ENCODE measurements around the gene BBS9. TPM values are rescaled to one million over a fixed set of nuclear protein-coding genes. Genes with fewer than 3 reads are reported as not detected.

Gene BBS9
- polyA plus RNA-seq, 1 donor from 2014 or later = 9.8 TPM

DNA sequence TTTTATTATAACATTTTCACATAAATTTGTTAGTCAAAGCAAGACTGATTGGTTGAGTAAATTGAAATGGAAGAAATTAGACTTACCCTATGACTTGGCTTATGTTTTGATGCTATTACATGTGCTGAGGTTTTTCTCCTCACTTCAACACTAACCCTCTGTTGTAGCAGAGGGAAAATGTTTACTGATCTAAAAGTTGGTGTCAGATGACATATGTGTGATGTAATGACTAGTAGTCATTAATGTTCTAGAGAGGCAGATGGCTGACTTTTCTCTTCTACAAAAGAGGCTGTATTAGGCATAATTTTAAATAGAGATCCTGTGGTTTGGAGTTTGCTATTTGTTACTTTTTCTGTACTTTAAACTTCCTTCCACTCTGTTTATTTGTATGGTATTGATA is 266.0 kb downstream of the BBS9 start:
- H2AFZ ChIP-seq (ENCODE audit: low read depth, low read length) = no peak overlapping the region
- H3K27me3 ChIP-seq (ENCODE audit: insufficient read depth, low read depth, low read length) = no peaks in the 10 kb centered on the region
- no peak overlapping the region for H3K27ac ChIP-seq (ENCODE audit: low read length)
- no peaks in the 10 kb centered on the region for H3K79me2 ChIP-seq (replicated peaks; ENCODE audit: insufficient read depth, low read length)
- H3K4me2 ChIP-seq (ENCODE audit: low read length) = no peak overlapping the region
- no peaks in the 10 kb centered on the region for H3K9me2 ChIP-seq (ENCODE audit: insufficient read depth, low read length)
- no peak overlapping the region for H3K4me3 ChIP-seq (ENCODE audit: low read length)
- no peak for TF ChIP-seq EZH2 (IDR thresholded peaks at IDR 0.05; ENCODE audit: borderline replicate concordance, insufficient read depth, low read length, poor library complexity, severe bottlenecking)
- no peak for TF ChIP-seq EP300 (conservative IDR thresholded peaks at IDR 0.05; ENCODE audit: poor library complexity, severe bottlenecking)
- TF ChIP-seq, protein P1, sequence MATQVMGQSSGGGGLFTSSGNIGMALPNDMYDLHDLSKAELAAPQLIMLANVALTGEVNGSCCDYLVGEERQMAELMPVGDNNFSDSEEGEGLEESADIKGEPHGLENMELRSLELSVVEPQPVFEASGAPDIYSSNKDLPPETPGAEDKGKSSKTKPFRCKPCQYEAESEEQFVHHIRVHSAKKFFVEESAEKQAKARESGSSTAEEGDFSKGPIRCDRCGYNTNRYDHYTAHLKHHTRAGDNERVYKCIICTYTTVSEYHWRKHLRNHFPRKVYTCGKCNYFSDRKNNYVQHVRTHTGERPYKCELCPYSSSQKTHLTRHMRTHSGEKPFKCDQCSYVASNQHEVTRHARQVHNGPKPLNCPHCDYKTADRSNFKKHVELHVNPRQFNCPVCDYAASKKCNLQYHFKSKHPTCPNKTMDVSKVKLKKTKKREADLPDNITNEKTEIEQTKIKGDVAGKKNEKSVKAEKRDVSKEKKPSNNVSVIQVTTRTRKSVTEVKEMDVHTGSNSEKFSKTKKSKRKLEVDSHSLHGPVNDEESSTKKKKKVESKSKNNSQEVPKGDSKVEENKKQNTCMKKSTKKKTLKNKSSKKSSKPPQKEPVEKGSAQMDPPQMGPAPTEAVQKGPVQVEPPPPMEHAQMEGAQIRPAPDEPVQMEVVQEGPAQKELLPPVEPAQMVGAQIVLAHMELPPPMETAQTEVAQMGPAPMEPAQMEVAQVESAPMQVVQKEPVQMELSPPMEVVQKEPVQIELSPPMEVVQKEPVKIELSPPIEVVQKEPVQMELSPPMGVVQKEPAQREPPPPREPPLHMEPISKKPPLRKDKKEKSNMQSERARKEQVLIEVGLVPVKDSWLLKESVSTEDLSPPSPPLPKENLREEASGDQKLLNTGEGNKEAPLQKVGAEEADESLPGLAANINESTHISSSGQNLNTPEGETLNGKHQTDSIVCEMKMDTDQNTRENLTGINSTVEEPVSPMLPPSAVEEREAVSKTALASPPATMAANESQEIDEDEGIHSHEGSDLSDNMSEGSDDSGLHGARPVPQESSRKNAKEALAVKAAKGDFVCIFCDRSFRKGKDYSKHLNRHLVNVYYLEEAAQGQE (IDR thresholded peaks at IDR 0.05; ENCODE audit: borderline replicate concordance) = no peak
- TF ChIP-seq, protein P2, sequence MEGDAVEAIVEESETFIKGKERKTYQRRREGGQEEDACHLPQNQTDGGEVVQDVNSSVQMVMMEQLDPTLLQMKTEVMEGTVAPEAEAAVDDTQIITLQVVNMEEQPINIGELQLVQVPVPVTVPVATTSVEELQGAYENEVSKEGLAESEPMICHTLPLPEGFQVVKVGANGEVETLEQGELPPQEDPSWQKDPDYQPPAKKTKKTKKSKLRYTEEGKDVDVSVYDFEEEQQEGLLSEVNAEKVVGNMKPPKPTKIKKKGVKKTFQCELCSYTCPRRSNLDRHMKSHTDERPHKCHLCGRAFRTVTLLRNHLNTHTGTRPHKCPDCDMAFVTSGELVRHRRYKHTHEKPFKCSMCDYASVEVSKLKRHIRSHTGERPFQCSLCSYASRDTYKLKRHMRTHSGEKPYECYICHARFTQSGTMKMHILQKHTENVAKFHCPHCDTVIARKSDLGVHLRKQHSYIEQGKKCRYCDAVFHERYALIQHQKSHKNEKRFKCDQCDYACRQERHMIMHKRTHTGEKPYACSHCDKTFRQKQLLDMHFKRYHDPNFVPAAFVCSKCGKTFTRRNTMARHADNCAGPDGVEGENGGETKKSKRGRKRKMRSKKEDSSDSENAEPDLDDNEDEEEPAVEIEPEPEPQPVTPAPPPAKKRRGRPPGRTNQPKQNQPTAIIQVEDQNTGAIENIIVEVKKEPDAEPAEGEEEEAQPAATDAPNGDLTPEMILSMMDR (IDR thresholded peaks at IDR 0.05; ENCODE audit: poor library complexity, severe bottlenecking) = no peak
- no peak for TF ChIP-seq RAD21 (conservative IDR thresholded peaks at IDR 0.05)
- TF ChIP-seq MXI1 (conservative IDR thresholded peaks at IDR 0.05; ENCODE audit: poor library complexity, severe bottlenecking) = no peak
- no peak for TF ChIP-seq POLR2AphosphoS5 (IDR thresholded peaks at IDR 0.05)
- TF ChIP-seq TAF1 (IDR thresholded peaks at IDR 0.05; ENCODE audit: low read depth) = no peak
- no peak for TF ChIP-seq SMC3 (conservative IDR thresholded peaks at IDR 0.05; ENCODE audit: poor library complexity)
- H3K9me3 ChIP-seq (ENCODE audit: low read length) = no peaks in the 10 kb centered on the region
- no peaks in the 10 kb centered on the region for H3F3A ChIP-seq (ENCODE audit: insufficient read depth, low read length, poor library complexity, severe bottlenecking)
- no peaks in the 10 kb centered on the region for H4K20me1 ChIP-seq (ENCODE audit: insufficient read depth)
- H3K9ac ChIP-seq (ENCODE audit: low read length) = no peak overlapping the region
- no peaks in the 10 kb centered on the region for H3K36me3 ChIP-seq (ENCODE audit: insufficient read depth, low read length)

DNA sequence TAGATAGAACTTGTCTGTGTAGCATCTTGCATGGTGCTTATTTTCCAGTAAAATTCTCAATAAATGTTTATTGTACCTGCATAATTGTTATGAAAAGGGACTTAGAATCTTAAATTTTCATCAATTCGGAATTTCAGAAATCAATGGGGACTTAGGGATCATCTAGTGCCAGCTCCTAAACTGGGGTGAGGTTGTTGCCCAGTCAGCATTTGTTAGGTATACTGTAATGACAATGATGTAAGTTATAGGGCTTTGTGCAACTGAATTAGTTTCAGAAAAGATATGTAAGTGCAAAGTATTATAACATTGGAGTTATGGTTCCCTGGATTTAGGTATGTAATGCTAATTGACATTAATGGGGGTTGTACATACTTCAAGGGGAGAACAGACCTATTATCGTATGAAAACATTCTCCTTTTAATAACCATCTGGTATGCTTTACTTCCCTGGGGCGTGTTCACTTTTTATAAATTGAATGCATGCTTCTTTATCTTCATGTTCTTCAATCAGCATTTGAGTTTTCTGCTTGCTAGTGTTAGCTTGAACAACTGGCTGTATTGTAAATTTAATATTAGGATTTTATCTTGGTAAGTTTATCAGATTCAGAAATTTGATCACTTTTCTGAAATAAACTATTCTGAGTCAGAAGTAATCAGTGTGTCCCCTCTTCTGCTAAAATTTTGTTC is 270.3 kb downstream of the BBS9 start:
- H3K9me2 ChIP-seq (ENCODE audit: insufficient read depth, low read length) = no peaks in the 10 kb centered on the region
- no peaks in the 10 kb centered on the region for H3K9me3 ChIP-seq (ENCODE audit: low read length)
- H3K4me2 ChIP-seq (ENCODE audit: low read length) = no peak overlapping the region
- H3K4me3 ChIP-seq (ENCODE audit: low read length) = no peak overlapping the region
- TF ChIP-seq EP300 (conservative IDR thresholded peaks at IDR 0.05; ENCODE audit: poor library complexity, severe bottlenecking) (no peak), RAD21 (conservative IDR thresholded peaks at IDR 0.05) (no peak), EZH2 (IDR thresholded peaks at IDR 0.05; ENCODE audit: borderline replicate concordance, insufficient read depth, low read length, poor library complexity, severe bottlenecking) (no peak)
- TF ChIP-seq, protein P1 (IDR thresholded peaks at IDR 0.05; ENCODE audit: borderline replicate concordance) = no peak
- TF ChIP-seq, protein P2 (IDR thresholded peaks at IDR 0.05; ENCODE audit: poor library complexity, severe bottlenecking) = no peak
- H3K79me2 ChIP-seq (replicated peaks; ENCODE audit: insufficient read depth, low read length) = no peaks in the 10 kb centered on the region
- no peaks in the 10 kb centered on the region for H3K27me3 ChIP-seq (ENCODE audit: insufficient read depth, low read depth, low read length)
- no peaks in the 10 kb centered on the region for H3F3A ChIP-seq (ENCODE audit: insufficient read depth, low read length, poor library complexity, severe bottlenecking)
- H2AFZ ChIP-seq (ENCODE audit: low read depth, low read length) = no peak overlapping the region
- no peaks in the 10 kb centered on the region for H3K36me3 ChIP-seq (ENCODE audit: insufficient read depth, low read length)
- H3K9ac ChIP-seq (ENCODE audit: low read length) = no peak overlapping the region
- H4K20me1 ChIP-seq (ENCODE audit: insufficient read depth) = no peaks in the 10 kb centered on the region
- no peak overlapping the region for H3K27ac ChIP-seq (ENCODE audit: low read length)

All from neural cell (in vitro differentiated cells).